HG02678 (cell line): ENCODE data around the gene CEP85L.
A peak's percentile ranks its signal among the peaks of the same experiment; 100 is the strongest.

ENCODE experiments used
- ATAC-seq: cut with Tn5 transposase; IDR thresholded peaks from one replicate; pipeline ENCODE4 v1.9.1; 2021; ENCODE audit warnings: mild to moderate bottlenecking, moderate library complexity; ENCODE audit not compliant: unreplicated experiment

The CEP85L gene

DNA sequence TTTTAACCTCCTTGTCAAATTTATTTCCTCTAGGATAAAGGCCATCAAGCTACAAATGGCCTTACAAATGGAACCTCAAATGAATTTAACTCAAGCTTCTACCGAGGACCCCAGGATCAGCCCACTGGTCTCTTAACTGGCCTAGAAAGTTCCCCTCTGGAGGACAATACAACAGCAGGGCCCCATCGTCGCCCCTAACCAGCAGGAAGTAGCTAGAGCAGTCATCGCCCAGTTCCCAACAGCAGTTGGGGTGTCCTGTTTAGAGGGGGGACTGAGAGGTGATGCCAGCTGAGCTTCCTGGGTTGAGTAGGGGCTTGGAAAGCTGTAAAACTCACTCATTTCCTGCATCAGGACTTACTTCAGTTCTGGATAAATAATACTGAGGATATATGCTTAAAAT, 25.6 kb downstream of the CEP85L start:
- ATAC-seq, result no peak

DNA sequence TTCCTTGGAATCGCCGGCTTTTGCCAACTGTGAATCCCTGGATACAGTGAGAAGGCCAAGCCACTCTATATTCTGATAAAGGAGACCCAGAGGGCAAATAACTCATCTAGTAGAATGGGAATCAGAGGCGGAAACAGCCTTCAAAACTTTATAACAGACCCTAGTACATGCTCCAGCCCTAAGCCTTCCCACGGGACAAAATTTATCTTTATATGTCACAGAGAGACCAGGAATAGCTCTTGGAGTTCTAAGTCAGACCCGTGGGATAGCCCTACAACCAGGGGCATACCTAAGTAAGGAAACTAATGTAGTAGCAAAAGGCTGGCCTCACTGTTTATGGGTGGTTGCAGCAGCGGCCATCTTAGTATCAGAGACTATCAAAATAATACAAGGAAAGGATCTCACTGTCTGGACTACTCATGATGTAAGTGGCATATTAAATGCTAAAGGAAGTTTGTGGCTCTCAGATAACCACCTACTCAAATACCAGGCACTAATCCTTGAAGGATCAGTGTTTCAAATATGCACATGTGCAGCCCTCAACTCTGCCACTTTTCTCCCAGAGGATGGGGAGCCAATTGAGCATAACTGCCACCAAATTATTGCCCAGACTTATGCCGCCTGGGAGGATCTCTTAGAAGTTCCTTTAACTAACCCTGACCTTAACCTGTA, 29.5 kb downstream of the CEP85L start:
- ATAC-seq, result no peak

DNA sequence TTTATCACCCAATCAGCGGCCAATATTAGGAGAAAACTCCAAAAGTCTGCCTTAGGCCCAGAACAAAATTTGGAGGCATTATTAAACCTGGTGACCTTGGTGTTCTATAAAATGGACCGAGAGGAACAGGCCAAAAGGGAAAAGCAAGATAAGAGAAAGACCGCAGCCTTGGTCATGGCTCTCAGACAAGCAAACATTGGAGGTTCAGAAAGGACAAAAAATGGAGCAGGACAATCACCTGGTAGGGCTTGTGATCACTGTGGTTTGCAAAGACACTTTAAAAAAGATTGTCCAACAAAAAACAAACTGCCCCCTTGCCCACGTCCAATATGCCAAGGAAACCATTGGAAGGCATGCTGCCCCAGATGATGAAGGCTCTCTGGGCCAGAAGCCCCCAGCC, 31.2 kb downstream of the CEP85L start:
- no peak for ATAC-seq

DNA sequence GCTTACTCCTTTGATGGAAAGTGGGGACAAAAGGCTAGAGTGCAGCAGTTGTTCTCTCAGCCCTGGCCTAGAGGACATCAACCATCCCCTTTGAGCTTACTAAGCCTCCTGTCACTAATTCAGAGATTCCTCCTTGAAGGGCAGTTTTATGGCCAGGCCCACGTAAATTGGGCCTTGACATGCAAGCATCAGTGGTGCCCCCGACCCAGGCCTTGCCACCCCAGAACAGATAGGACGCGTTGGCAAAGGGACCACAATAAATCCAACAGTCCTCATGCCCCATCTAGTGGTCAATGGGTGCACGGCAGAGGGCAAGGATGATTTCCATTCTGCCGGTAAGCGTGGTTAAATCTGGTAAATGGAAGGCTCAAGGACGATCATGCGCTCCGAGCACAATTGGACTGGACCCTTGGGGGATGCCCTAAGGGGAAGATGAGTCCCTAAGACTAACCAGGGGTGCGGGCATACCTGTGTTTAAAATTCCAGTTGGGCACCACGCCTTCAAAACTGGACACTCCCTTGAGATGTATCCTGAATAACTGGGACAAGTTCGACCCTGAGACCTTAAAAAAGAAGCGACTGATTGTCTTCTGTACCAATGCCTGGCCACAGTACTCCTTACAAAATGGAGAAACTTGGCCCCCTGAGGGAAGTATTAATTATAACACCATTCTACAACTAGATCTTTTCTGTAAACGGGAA, 32.6 kb downstream of the CEP85L start:
- peak; percentile 94 for ATAC-seq

DNA sequence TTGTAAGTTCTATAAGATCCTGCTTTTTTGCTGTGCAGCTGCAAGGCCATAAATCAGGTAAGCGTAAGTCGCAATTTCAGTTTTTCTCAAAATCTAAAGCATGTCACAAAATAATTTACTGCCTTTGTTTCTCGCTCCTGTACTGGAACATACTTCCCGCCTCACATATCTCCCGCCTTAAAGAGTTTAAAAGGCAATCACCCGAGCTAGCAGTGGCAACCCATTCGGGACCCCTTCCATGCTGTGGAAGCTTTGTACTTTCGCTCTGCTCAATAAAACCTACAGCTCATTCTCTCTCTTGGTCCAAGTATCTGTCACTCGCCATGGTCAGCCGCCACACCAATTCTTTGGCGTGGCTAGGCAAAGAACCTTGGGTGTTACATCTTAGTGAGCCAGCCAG, 34.0 kb downstream of the CEP85L start:
- ATAC-seq, result no peak

DNA sequence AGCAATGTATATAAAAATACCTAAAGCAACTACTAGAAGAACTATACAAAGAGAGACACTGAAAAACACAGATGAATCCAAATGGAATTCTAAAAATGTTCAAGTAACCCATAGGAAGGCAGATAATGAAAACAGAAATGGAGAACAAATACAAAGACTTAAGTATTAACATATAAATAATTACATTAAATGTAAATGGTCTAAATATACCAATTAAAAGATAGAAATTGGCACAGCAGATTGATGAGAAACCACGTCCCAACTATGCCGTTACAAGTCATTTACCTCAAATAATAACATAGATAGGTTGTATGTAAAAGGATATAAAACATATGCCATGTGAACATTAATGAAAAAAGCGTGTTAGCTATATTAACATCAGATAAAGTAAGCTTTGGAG, 40.1 kb downstream of the CEP85L start:
- no peak for ATAC-seq

DNA sequence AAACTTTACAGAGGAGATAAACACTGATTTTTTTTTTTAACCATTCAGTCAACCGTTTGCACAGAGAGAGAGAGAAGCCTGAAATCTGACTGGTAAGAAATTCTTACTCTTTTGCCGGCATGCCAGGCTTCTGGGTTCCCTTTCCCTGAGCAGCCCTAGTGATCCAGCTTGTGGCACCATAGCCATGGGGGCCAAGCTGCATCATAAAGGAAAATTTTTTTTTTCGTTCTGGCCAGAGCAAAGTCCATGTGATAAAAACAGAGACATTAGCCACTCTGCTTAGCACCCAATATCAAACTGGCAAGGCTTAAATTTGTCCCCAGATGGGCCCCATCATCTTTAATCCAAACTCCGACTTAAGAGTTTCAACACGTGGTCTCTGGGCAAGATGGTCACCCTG, 44.5 kb downstream of the CEP85L start:
- ATAC-seq, result no peak

DNA sequence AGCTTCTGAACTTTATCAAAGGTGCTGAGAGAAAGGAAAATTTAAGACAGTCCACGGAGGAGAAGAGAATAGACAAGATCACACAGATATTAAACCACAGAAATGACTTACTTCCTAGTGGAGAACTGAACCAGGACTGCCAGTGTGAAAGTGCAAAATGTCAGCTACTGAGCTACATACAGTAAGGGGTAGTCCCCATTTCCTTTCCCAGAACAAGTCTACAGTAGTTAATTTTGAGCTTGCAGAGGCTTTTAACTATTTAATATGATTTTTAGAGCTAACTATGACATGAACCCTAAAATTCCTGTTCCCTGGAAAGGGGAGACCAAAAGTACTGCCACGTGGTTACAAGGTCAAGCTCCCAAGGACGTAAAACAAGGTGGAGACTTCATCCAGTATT, 45.1 kb downstream of the CEP85L start:
- no peak for ATAC-seq

DNA sequence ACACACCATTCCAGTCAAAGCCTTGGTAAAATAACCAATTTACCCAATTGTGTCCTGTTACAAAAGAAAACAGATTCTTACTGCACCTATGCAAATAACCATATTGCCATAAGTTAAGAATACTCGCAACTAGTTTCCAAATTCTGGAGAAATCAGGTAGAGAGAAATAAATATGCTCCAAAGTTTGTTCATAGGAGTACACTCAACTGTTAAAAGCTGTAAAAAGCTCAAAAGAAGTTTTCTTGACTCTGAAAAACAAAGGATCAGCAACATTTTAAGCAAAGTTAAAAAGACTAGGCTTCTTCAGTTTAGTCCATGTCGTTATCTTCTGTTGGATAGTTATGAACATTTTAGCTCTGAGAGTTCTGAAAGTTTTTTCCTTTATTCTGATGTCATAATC, 48.0 kb downstream of the CEP85L start:
- ATAC-seq, result no peak

DNA sequence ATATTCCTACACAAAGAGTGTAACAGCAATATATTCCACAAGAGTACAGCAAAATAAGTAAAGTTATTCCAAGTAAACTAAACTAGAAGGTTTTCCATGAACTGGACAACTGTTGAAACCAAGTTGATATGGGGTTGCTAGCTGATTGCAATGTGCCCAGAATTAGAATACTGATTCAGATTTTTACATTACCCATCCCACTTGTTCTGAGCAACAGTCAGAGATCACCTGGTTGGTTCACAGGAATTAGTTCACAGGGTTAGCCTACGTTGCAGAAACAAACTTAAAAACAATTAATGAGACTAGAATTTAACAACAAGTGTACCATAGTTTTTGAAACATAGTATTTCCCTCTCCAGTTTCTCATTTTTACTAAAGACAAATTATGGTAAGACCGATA, 49.1 kb downstream of the CEP85L start:
- no peak for ATAC-seq

DNA sequence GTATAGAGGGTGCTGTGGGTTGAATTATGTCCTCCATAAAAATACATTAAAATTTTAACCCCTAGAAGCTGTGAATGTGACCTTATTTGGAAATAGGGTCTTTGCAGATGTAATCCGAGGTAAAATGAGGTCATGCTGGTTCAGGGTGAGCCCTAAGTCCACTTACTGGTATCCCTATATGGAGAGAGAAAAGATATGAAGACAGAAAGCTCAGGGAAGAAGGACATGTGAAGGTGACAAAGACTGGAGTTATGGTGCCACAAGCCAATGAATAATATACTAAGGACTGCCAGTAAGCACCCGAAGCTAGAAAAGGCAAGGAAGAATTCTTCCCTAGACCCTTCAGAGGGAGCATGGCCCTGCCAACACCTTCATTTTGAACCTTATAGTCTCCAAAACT, 53.1 kb downstream of the CEP85L start:
- ATAC-seq, result no peak

DNA sequence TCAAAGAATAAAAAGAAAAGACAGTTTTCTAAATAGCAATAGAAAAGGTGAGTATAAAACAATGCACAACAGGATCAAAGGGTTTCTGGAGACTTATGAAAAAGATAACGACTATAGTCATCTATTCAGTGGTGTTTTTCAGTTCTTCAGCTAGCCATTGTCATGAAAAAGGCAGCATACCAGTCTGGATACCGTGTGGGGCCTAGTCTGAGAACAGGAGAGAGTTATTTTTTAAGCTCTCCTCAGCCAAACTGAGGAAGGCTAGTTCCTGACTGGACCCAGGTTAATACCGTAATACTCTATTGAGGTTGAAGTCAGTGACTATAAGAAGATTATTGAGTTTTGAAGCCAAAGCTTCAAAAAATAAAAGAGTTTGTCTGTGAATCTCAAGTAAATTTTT, 53.8 kb downstream of the CEP85L start:
- ATAC-seq, result no peak

DNA sequence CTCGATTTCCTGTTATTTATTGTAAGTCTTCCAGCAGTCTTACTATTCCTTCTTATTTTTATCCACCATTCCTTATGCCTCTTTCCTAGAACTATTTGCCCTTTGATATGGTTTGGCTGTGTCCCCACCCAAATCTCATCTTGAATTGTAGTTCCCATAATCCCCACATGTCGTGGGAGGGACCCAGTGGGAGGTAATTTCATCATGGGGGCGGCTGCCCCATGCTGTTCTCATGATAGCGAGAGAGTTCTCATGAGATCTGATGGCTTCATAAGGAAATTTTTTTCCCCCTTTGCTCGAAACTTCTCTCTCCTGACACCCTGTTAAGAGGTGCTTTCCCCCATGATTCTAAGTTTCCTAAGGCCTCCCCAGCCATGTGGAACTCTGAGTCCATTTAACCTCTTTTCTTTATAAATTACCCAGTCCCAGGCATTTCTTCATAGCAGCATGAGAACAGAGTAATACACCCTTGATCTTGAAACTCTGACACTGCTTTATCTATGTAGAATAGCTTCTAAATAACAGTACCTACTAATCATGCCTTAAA, 54.5 kb downstream of the CEP85L start:
- ATAC-seq, result no peak

DNA sequence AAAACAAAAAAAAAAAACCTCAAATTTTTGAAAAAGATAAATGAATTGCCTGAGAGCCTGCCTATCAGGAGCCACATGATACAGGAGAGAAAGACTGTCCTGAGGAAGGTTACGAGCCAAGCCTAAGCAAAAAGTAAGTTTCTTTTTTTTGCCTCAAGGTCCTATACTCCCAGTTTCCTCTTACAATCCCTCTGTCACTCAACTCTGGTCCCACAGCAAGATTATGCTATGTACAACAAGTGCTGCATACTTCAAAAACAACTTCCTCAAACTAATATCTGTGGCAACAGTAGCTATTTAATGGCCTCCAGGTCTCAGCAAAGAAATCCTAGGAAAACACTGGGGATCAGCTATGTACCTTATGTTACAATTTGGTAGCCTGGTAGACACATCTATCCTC, 56.5 kb downstream of the CEP85L start:
- ATAC-seq, result no peak

DNA sequence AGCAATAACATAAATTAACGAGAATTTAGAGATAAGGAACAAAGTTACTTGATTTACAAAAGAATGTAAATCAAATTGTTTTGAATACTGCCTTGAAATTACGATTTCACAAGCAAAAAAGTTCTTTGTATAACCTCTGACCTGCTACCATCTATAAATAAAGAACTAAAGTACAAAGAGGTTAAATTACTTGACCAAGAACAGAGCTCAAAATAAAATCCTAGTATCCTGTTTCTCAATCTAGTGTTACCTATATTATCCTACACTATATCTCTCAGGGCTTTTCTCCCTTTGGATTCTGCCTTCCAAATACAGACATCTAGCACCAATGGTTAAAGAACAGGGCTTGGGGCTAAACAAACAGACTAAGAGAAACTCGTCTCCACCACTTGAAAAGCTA, 59.5 kb downstream of the CEP85L start:
- no peak for ATAC-seq

DNA sequence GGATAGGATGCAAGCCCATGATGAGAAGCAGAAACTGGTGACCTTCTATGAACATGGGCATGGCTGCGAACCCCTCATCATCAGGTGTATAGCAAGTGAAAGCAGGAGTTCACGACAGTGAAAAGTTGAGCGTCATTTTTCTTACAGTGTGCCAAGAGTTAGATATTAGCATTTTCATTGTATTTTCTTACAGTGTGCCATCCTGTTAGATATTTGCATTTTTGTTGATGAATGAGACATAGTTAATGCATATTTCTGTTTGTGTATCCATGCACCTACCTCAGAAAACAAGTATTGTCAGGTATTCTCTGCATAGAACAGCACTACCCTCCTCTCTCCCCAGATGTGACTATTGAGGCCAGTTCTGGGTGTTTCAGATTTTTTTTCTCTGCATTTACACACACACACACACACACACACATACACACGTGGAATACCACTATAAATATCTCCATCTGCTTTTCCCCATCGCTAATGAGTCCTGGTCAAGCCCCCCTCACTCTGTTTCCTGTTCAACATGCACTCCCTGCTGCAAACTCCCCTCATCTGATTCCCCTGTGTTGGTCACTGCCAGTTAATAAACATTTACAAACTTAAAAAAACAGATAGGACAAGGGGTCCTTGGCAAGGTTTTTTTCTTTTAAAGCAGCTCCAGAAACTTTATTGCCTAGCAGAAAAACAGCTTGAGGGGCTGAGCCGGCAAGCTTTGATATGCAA, 61.6 kb downstream of the CEP85L start:
- ATAC-seq, result no peak

DNA sequence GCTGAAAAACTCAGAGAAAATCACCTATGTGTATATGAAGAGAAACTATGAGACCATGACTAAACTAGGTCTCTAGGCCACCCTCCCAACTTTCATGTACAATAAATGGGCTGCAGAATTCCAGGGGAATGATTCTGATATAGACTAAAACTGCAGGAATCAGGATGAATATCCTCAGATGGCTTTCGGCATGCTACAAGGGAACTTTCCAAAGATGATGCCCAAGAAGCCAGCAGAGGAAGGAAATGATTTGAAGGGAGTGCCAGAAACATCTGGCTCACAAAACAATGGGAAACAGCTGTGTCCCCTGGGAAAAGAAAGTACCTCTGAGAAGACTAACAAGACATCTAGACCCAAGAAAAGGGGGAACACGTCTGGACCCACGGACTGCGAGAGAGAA, 62.2 kb downstream of the CEP85L start:
- no peak for ATAC-seq

DNA sequence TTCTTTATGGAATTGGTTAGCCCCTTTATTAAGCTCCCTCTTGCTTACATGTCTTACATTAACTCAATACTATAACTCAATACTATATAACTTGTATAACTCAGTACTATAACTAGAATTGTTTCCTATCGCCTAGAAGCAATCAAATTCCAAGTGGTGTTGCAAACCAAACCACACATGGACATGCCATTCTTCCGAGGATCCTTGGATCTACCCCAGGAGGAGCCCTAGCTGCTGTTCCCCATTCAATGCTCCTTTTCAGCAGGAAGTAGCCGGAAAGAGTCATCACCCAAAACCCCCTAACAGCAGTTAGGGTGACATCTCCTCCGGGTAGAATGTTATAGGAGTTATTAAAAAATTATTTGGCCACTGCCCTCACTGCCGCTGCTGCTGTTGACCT, 62.8 kb downstream of the CEP85L start:
- no peak for ATAC-seq

DNA sequence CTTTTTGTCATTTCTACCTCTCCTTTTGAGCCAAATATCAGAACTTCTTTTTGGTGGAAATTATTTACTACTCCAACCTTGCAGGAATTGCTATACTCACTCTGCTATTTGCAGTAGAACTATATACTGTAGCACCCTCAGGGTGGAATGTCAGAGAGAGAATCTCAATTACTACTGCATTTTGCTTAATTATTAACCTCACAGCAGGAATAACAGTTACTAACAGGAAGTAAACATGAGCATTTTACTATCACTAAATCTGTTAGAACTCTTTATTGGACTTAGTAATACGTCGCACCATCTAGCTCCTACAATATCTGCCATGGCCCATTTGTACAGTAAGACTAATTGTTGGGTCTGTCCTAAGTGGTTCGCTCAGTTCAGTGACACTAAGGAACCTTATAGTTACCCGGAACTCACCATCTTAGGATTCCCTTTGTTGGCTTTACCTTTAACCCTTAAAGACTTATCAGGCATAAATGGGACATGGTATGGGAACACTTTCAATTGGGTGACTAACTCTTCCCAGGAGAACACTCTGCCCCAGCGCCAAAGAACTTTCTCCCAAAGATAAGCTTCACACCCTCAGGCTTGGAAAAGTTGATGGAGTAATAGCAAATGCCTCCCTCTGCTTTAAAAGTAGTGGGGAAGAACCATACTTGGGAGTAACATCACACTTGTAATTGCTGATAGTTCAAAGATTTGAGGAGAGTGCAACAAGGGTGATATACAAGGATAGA, 64.5 kb downstream of the CEP85L start:
- no peak for ATAC-seq

DNA sequence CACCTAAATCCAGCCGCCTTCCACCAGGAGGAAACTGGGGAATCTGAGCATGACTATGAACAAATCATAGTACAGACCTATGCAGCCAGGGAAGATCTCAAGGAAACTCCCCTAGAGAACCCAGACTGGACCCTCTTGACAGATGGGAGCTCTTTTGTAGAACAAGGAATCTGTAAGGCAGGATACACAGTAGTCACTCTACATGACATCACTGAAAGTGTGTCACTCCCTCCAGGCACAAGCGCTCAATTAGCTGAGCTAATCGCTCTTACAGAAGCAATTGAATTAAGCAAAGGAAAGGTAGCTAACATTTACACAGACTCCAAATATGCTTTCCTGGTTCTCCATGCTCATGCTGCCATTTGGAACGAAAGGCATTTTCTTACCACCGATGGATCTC, 66.5 kb downstream of the CEP85L start:
- ATAC-seq, result no peak

DNA sequence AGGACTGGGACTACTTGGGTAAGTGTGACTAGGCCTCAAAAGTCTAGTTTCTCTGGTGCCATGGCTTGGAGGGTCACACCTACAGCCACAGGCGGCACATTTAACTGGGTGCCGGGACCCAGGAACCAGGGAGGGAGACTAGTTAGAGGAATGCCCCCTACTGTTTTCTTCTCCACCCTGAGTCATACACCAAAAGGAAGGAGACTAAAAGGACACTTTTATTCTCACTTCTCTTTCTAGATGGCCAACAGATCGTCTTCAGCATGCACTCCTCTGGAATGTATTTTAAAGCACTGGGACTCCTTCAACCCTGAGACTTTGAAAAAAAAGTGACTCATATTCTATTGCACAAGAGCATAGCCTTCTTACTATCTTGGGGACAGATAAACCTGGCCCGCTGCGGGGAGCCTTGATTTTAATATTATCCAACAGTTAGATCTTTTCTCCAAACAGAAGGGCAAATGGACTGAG, 69.9 kb downstream of the CEP85L start:
- ATAC-seq, result no peak
